GM23338 (cell line): ENCODE measurements around the gene CMPK2. TPM values are rescaled to one million over a fixed set of nuclear protein-coding genes. Genes with fewer than 3 reads are reported as not detected.

Source experiments
- ATAC-seq: fragments of 200-7000 bp; cut with Tn5 transposase; 3 replicates; pipeline ENCODE4 v1.9.1; 2020
- DNase-seq: peaks from one replicate; pipeline ENCODE4 v3.0.0-alpha.2; 2015; ENCODE audit warnings: low spot score
- H2AFZ ChIP-seq: fragments of 200-600 bp; sonication (generic); 2 replicates; pipeline ENCODE4 v1.8.0; 2016; ENCODE audit warnings: antibody characterized with exemption, mild to moderate bottlenecking, moderate library complexity
- H3F3A ChIP-seq: fragments of 200-600 bp; sonication (generic); replicated peaks from 2 replicates; pipeline ENCODE4 v1.8.0; 2017; ENCODE audit warnings: antibody characterized with exemption, mixed run types, low read depth
- H3K27ac ChIP-seq: fragments of 200-600 bp; sonication (generic); 2 replicates; pipeline ENCODE4 v1.6.1; 2016; ENCODE audit warnings: low read depth
- H3K27me3 ChIP-seq: fragments of 200-600 bp; sonication (generic); 2 replicates; pipeline ENCODE4 v1.8.0; 2016; ENCODE audit warnings: mild to moderate bottlenecking, mixed run types, moderate library complexity; ENCODE audit not compliant: insufficient read depth
- H3K36me3 ChIP-seq: fragments of 200-600 bp; sonication (generic); 2 replicates; pipeline ENCODE4 v1.8.0; 2016; ENCODE audit warnings: mild to moderate bottlenecking; ENCODE audit not compliant: insufficient read depth
- H3K4me1 ChIP-seq: fragments of 200-600 bp; sonication (generic); 2 replicates; pipeline ENCODE4 v1.8.0; 2016; ENCODE audit warnings: mild to moderate bottlenecking, moderate library complexity; ENCODE audit not compliant: insufficient read depth
- H3K4me2 ChIP-seq: fragments of 200-600 bp; sonication (generic); 2 replicates; pipeline ENCODE4 v1.7.1; 2017; ENCODE audit warnings: mixed run types
- H3K4me3 ChIP-seq: fragments of 200-600 bp; sonication (generic); 2 replicates; pipeline ENCODE4 v1.6.1; 2016; ENCODE audit warnings: mixed run types
- H3K79me2 ChIP-seq: fragments of 200-600 bp; sonication (generic); replicated peaks from 2 replicates; pipeline ENCODE4 v1.8.0; 2017; ENCODE audit warnings: mild to moderate bottlenecking; ENCODE audit not compliant: insufficient read depth
- H3K9me2 ChIP-seq: fragments of 200-600 bp; sonication (generic); 2 replicates; pipeline ENCODE4 v1.8.0; 2017; ENCODE audit not compliant: insufficient read depth
- H4K20me1 ChIP-seq: fragments of 200-600 bp; sonication (generic); replicated peaks from 2 replicates; pipeline ENCODE4 v1.8.0; 2017; ENCODE audit warnings: mild to moderate bottlenecking; ENCODE audit not compliant: insufficient read depth
- H3K27ac Mint-ChIP-seq: 2 replicates; pipeline ENCODE4 v1.8.0; 2020; ENCODE audit warnings: inconsistent platforms, mild to moderate bottlenecking, moderate library complexity, mixed read lengths
- H3K27me3 Mint-ChIP-seq: 3 replicates; pipeline ENCODE4 v1.8.0; 2022; ENCODE audit warnings: low read depth, mild to moderate bottlenecking, moderate library complexity, mixed read lengths, inconsistent platforms; ENCODE audit not compliant: insufficient read depth, poor library complexity
- H3K36me3 Mint-ChIP-seq: 3 replicates; pipeline ENCODE4 v1.8.0; 2021; ENCODE audit warnings: low read depth, mild to moderate bottlenecking, inconsistent platforms, moderate library complexity, mixed read lengths
- H3K4me1 Mint-ChIP-seq: 3 replicates; pipeline ENCODE4 v1.8.0; 2020; ENCODE audit warnings: mild to moderate bottlenecking, inconsistent platforms, mixed read lengths
- H3K4me3 Mint-ChIP-seq: 3 replicates; pipeline ENCODE4 v1.8.0; 2021; ENCODE audit warnings: moderate library complexity, mild to moderate bottlenecking, inconsistent platforms, mixed read lengths
- H3K9me3 Mint-ChIP-seq: 3 replicates; pipeline ENCODE4 v1.8.0; 2020; ENCODE audit warnings: moderate library complexity, mild to moderate bottlenecking, inconsistent platforms, mixed read lengths
- EZH2 ChIP-seq: fragments of 200-600 bp; sonication (generic); IDR thresholded peaks from one replicate; pipeline ENCODE4 v1.8.0; 2017; ENCODE audit warnings: antibody characterized with exemption, mild to moderate bottlenecking, low read depth; ENCODE audit not compliant: unreplicated experiment
- EZH2phosphoT487 ChIP-seq: fragments of 200-600 bp; sonication (generic); IDR thresholded peaks from one replicate; pipeline ENCODE4 v1.8.1; 2018; ENCODE audit warnings: antibody characterized with exemption; ENCODE audit not compliant: unreplicated experiment
- JUNB ChIP-seq: IDR thresholded peaks from one replicate; pipeline ENCODE4 v1.6.1; 2016; ENCODE audit warnings: antibody characterized with exemption; ENCODE audit not compliant: unreplicated experiment
- NANOG ChIP-seq: IDR thresholded peaks from 2 replicates; pipeline ENCODE4 v1.6.1; 2016; ENCODE audit warnings: antibody characterized with exemption, borderline replicate concordance
- POLR2AphosphoS5 ChIP-seq: IDR thresholded peaks from 2 replicates; pipeline ENCODE4 v1.6.1; 2016; ENCODE audit warnings: antibody characterized with exemption, low read depth
- ZNF331 ChIP-seq: fragments of 250-450 bp; sonication (Bioruptor Pico); IDR thresholded peaks from 2 replicates; pipeline ENCODE4 v1.5.0; 2020; ENCODE audit warnings: low read depth, mild to moderate bottlenecking, moderate library complexity
- polyA plus RNA-seq: library from polyadenylated mRNA; unstranded; fragments of >200 nt; fragmentation: Nextera tagmentation; extraction: Ambion mirVana; gene quantifications from 2 replicates; pipeline ENCODE4 v1.2.1, GENCODE V29; 2016
- total RNA-seq: library from RNA; depleted of rRNA; stranded (reverse); fragments of >200 nt; shearing (Covaris generic); gene quantifications from 2 replicates; pipeline ENCODE4 v1.2.3, GENCODE V29; 2014
- TF ChIP-seq, protein P1 (sequence below): IDR thresholded peaks from one replicate; pipeline ENCODE4 v1.6.1; 2018; ENCODE audit warnings: antibody characterized with exemption; ENCODE audit not compliant: unreplicated experiment
- TF ChIP-seq, protein P2 (sequence below), 2 experiments: fragments of 200-600 bp in 1 of 2; sonication (generic) in 1 of 2; conservative IDR thresholded peaks; 2 replicates each; pipeline versions ENCODE4 v1.5.1 to v1.6.1; 2016 to 2017; ENCODE audit warnings: antibody characterized with exemption in 2 of 2, low read depth in 2 of 2, mild to moderate bottlenecking in 2 of 2, moderate library complexity in 1 of 2
- TF ChIP-seq, protein P3 (sequence below): fragments of 250-450 bp; sonication (Bioruptor Pico); IDR thresholded peaks from 2 replicates; pipeline ENCODE4 v1.5.0; 2020; ENCODE audit warnings: mild to moderate bottlenecking, moderate library complexity

CMPK2 gene
- total and polyA plus RNA-seq, 2 experiments from 2014 or later: 0.13 to 0.56 TPM

DNA sequence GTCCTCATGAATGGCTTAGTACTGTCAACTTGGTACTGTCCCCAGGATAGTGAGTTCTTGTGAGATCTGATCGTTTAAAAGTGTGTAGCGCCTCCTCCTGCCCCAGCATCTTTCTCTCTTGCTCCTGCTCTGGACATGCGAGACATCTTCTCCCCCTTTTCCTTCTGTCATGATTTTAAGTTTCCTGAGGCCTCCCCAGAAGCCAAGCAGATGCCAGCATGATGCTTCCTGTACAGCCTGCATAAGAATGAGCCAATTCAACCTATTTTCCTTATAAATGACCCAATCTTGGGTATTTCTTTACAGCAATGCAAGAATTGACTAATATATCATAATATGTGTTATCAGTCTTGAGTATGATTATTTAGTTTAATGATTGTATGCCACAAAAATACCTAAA, 8.3 kb upstream of the CMPK2 start (continued):
- TF ChIP-seq, protein P1, sequence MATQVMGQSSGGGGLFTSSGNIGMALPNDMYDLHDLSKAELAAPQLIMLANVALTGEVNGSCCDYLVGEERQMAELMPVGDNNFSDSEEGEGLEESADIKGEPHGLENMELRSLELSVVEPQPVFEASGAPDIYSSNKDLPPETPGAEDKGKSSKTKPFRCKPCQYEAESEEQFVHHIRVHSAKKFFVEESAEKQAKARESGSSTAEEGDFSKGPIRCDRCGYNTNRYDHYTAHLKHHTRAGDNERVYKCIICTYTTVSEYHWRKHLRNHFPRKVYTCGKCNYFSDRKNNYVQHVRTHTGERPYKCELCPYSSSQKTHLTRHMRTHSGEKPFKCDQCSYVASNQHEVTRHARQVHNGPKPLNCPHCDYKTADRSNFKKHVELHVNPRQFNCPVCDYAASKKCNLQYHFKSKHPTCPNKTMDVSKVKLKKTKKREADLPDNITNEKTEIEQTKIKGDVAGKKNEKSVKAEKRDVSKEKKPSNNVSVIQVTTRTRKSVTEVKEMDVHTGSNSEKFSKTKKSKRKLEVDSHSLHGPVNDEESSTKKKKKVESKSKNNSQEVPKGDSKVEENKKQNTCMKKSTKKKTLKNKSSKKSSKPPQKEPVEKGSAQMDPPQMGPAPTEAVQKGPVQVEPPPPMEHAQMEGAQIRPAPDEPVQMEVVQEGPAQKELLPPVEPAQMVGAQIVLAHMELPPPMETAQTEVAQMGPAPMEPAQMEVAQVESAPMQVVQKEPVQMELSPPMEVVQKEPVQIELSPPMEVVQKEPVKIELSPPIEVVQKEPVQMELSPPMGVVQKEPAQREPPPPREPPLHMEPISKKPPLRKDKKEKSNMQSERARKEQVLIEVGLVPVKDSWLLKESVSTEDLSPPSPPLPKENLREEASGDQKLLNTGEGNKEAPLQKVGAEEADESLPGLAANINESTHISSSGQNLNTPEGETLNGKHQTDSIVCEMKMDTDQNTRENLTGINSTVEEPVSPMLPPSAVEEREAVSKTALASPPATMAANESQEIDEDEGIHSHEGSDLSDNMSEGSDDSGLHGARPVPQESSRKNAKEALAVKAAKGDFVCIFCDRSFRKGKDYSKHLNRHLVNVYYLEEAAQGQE: no peak
- TF ChIP-seq ZNF331 (CRISPR knock-in tag) (no peak), POLR2AphosphoS5 (no peak)

DNA sequence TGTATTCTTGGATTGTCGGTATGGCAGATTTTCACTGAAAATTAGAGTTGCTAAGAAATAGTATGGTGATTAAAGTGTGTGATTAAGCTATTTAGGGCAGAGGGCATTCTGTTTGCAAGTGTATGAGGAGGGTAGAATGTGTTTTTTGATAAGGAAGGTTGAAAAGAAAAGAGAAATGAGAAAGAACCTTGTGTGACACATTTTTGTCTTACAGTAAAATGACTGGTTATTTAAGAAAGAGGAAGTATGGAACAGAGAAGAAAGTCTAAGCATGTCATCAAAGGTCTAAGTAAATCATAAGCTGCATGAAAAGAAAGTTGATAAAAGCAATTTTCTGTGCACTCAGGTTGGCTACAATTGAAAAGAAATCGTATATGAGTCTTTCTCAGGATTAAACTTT, 6.7 kb upstream of the CMPK2 start:
- DNase-seq (no peak), ATAC-seq (no peak)
- Mint-ChIP-seq H3K9me3 (peaks cover 14% of the 10 kb centered on the region), H3K27me3 (no peaks in the 10 kb centered on the region), H3K4me3 (no peak overlapping the region), H3K27ac (no peak overlapping the region), H3K4me1 (no peaks in the 10 kb centered on the region), H3K36me3 (no peaks in the 10 kb centered on the region)
- no peak overlapping the region for H3K4me2 ChIP-seq
- no peaks in the 10 kb centered on the region for H3K36me3 ChIP-seq
- no peaks in the 10 kb centered on the region for H3K79me2 ChIP-seq
- H3F3A ChIP-seq: no peaks in the 10 kb centered on the region
- no peak overlapping the region for H2AFZ ChIP-seq
- TF ChIP-seq JUNB: no peak
- TF ChIP-seq, protein P2, sequence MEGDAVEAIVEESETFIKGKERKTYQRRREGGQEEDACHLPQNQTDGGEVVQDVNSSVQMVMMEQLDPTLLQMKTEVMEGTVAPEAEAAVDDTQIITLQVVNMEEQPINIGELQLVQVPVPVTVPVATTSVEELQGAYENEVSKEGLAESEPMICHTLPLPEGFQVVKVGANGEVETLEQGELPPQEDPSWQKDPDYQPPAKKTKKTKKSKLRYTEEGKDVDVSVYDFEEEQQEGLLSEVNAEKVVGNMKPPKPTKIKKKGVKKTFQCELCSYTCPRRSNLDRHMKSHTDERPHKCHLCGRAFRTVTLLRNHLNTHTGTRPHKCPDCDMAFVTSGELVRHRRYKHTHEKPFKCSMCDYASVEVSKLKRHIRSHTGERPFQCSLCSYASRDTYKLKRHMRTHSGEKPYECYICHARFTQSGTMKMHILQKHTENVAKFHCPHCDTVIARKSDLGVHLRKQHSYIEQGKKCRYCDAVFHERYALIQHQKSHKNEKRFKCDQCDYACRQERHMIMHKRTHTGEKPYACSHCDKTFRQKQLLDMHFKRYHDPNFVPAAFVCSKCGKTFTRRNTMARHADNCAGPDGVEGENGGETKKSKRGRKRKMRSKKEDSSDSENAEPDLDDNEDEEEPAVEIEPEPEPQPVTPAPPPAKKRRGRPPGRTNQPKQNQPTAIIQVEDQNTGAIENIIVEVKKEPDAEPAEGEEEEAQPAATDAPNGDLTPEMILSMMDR (conservative IDR thresholded peaks at IDR 0.05; ENCODE audit: low read depth in 2 of 2): no peak
- TF ChIP-seq, protein P3, sequence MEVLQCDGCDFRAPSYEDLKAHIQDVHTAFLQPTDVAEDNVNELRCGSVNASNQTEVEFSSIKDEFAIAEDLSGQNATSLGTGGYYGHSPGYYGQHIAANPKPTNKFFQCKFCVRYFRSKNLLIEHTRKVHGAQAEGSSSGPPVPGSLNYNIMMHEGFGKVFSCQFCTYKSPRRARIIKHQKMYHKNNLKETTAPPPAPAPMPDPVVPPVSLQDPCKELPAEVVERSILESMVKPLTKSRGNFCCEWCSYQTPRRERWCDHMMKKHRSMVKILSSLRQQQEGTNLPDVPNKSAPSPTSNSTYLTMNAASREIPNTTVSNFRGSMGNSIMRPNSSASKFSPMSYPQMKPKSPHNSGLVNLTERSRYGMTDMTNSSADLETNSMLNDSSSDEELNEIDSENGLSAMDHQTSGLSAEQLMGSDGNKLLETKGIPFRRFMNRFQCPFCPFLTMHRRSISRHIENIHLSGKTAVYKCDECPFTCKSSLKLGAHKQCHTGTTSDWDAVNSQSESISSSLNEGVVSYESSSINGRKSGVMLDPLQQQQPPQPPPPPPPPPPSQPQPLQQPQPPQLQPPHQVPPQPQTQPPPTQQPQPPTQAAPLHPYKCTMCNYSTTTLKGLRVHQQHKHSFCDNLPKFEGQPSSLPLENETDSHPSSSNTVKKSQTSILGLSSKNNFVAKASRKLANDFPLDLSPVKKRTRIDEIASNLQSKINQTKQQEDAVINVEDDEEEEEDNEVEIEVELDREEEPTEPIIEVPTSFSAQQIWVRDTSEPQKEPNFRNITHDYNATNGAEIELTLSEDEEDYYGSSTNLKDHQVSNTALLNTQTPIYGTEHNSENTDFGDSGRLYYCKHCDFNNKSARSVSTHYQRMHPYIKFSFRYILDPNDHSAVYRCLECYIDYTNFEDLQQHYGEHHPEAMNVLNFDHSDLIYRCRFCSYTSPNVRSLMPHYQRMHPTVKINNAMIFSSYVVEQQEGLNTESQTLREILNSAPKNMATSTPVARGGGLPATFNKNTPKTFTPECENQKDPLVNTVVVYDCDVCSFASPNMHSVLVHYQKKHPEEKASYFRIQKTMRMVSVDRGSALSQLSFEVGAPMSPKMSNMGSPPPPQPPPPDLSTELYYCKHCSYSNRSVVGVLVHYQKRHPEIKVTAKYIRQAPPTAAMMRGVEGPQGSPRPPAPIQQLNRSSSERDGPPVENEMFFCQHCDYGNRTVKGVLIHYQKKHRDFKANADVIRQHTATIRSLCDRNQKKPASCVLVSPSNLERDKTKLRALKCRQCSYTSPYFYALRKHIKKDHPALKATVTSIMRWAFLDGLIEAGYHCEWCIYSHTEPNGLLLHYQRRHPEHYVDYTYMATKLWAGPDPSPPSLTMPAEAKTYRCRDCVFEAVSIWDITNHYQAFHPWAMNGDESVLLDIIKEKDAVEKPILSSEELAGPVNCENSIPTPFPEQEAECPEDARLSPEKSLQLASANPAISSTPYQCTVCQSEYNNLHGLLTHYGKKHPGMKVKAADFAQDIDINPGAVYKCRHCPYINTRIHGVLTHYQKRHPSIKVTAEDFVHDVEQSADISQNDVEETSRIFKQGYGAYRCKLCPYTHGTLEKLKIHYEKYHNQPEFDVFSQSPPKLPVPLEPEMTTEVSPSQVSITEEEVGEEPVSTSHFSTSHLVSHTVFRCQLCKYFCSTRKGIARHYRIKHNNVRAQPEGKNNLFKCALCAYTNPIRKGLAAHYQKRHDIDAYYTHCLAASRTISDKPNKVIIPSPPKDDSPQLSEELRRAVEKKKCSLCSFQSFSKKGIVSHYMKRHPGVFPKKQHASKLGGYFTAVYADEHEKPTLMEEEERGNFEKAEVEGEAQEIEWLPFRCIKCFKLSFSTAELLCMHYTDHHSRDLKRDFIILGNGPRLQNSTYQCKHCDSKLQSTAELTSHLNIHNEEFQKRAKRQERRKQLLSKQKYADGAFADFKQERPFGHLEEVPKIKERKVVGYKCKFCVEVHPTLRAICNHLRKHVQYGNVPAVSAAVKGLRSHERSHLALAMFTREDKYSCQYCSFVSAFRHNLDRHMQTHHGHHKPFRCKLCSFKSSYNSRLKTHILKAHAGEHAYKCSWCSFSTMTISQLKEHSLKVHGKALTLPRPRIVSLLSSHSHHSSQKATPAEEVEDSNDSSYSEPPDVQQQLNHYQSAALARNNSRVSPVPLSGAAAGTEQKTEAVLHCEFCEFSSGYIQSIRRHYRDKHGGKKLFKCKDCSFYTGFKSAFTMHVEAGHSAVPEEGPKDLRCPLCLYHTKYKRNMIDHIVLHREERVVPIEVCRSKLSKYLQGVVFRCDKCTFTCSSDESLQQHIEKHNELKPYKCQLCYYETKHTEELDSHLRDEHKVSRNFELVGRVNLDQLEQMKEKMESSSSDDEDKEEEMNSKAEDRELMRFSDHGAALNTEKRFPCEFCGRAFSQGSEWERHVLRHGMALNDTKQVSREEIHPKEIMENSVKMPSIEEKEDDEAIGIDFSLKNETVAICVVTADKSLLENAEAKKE (CRISPR knock-in tag): no peak
- TF ChIP-seq EZH2: no peak
- no peak for TF ChIP-seq EZH2phosphoT487
- no peak for TF ChIP-seq ZNF331 (CRISPR knock-in tag)
- TF ChIP-seq NANOG: no peak
- no peak overlapping the region for H3K27ac ChIP-seq
- no peaks in the 10 kb centered on the region for H3K4me1 ChIP-seq
- H3K27me3 ChIP-seq: peaks cover 7% of the 10 kb centered on the region
- no peak overlapping the region for H3K4me3 ChIP-seq
- no peaks in the 10 kb centered on the region for H4K20me1 ChIP-seq
- peaks cover 19% of the 10 kb centered on the region; the same call in 1 of the 2 replicates for H3K9me2 ChIP-seq
